HepG2 (cell line): ENCODE results near the gene CTSD. TPM values are rescaled to one million over a fixed set of nuclear protein-coding genes. Genes with fewer than 3 reads are reported as not detected.

Source experiments
- ATAC-seq: fragments of 200-7000 bp; cut with Tn5 transposase; 3 replicates; pipeline ENCODE4 v1.9.1; 2020; ENCODE audit warnings: mild to moderate bottlenecking, moderate library complexity
- BruUV-seq: library from RNA; stranded (reverse); fragments of 400-500 nt; replicated peaks from 2 replicates; lab custom pipeline; 2021; lab: Mats Ljungman, UMichigan
- CTCF ChIA-PET: fragments of 300-600 bp; formaldehyde crosslinking; extraction: SDS; loops from one replicate; lab custom pipeline; 2021; ENCODE audit warnings: low total read pairs, inconsistent platforms, low intra/inter-chr PET ratio; lab: Yijun Ruan, JAX
- POLR2A ChIA-PET: fragments of 350-600 bp; sonication (Branson Sonifier 250); formaldehyde crosslinking; loops from one replicate; lab custom pipeline; 2020; ENCODE audit warnings: antibody characterized with exemption, inconsistent platforms; lab: Yijun Ruan, JAX
- DNase-seq: peaks from one replicate; pipeline ENCODE4 v3.0.0-alpha.2; 2015; ENCODE audit warnings: low spot score
- FAIRE-seq: peaks from 3 replicates; lab custom pipeline; 2011; peaks lifted over from hg19 to GRCh38; lab: Jason Lieb, UNC
- H2AFZ ChIP-seq: one replicate; pipeline ENCODE4 v1.6.1; 2011; ENCODE audit warnings: low read length, inconsistent platforms
- H3K27ac ChIP-seq: fragments of 300-600 bp; 3 replicates; pipeline ENCODE4 v1.8.0; 2011; ENCODE audit warnings: mixed run types, mild to moderate bottlenecking, mixed read lengths, low read length, inconsistent platforms; ENCODE audit not compliant: insufficient read depth; ENCODE audit errors: extremely low read length
- H3K27me3 ChIP-seq, 2 experiments: fragments of 200-600 bp in 1 of 2; 2 replicates in 1 of 2; 3 replicates in 1 of 2; pipeline versions ENCODE4 v1.6.0 to v1.8.0; 2011; ENCODE audit warnings: low read length in 2 of 2, mild to moderate bottlenecking in 2 of 2, moderate library complexity in 2 of 2, inconsistent platforms in 1 of 2; ENCODE audit not compliant: insufficient read depth in 2 of 2, control insufficient read depth in 1 of 2
- H3K36me3 ChIP-seq, 2 experiments: fragments of 200-600 bp in 1 of 2; replicated peaks in 1 of 2; 2 replicates in 1 of 2; 3 replicates in 1 of 2; pipeline versions ENCODE4 v1.5.1 to v1.8.0; 2011; ENCODE audit warnings: low read length in 2 of 2, inconsistent platforms in 1 of 2; ENCODE audit not compliant: insufficient read depth in 2 of 2, control insufficient read depth in 1 of 2
- H3K4me1 ChIP-seq: 2 replicates; pipeline ENCODE4 v1.5.1; 2012; ENCODE audit warnings: low read length, inconsistent platforms; ENCODE audit not compliant: insufficient read depth
- H3K4me2 ChIP-seq: 2 replicates; pipeline ENCODE4 v1.6.0; 2011; ENCODE audit warnings: low read depth, low read length, inconsistent platforms
- H3K4me3 ChIP-seq, 3 experiments: fragments of 200-600 bp in 1 of 3; sonication (generic), shearing (Covaris generic) in 1 of 3; replicated peaks in 1 of 3; 2 replicates each; pipeline ENCODE4 v1.5.1; 2011 to 2016; ENCODE audit warnings: low read length in 3 of 3, inconsistent platforms in 2 of 3, low read depth in 2 of 3, mild to moderate bottlenecking in 2 of 3, control low read depth in 1 of 3, mixed read lengths in 1 of 3; ENCODE audit not compliant: insufficient read depth in 1 of 3
- H3K79me2 ChIP-seq: one replicate; pipeline ENCODE4 v1.6.1; 2011; ENCODE audit warnings: low read length, inconsistent platforms; ENCODE audit not compliant: insufficient read depth
- H3K9ac ChIP-seq: 2 replicates; pipeline ENCODE4 v1.6.0; 2011; ENCODE audit warnings: mild to moderate bottlenecking, low read depth, low read length, inconsistent platforms; ENCODE audit not compliant: insufficient read depth
- H3K9me3 ChIP-seq: 2 replicates; pipeline ENCODE4 v1.5.1; 2012; ENCODE audit warnings: mild to moderate bottlenecking, low read length
- H4K20me1 ChIP-seq: 2 replicates; pipeline ENCODE4 v1.6.0; 2011; ENCODE audit warnings: inconsistent platforms, mild to moderate bottlenecking, low read length, moderate library complexity; ENCODE audit not compliant: insufficient read depth
- MAX ChIP-seq: IDR thresholded peaks from 2 replicates; pipeline ENCODE4 v1.6.1; 2012; ENCODE audit warnings: inconsistent platforms
- MTF1 ChIP-seq: sonication (generic); formaldehyde crosslinking; IDR thresholded peaks from 2 replicates; pipeline ENCODE4 v1.5.0; 2020; ENCODE audit warnings: missing genetic modification reagents
- NR1H2 ChIP-seq: sonication (generic); formaldehyde crosslinking; IDR thresholded peaks from 2 replicates; pipeline ENCODE4 v1.8.1; 2022; ENCODE audit warnings: low read depth, missing genetic modification reagents, borderline replicate concordance
- SRY ChIP-seq: sonication (generic); formaldehyde crosslinking; IDR thresholded peaks from 2 replicates; pipeline ENCODE4 v1.8.0; 2022; ENCODE audit warnings: mild to moderate bottlenecking, missing genetic modification reagents
- TMF1 ChIP-seq: sonication (generic); formaldehyde crosslinking; IDR thresholded peaks from 2 replicates; pipeline ENCODE4 v1.8.1; 2022; ENCODE audit warnings: low read depth, missing genetic modification reagents
- ZXDC ChIP-seq: sonication (generic); formaldehyde crosslinking; IDR thresholded peaks from 2 replicates; pipeline ENCODE4 v1.5.0; 2020; ENCODE audit warnings: mild to moderate bottlenecking, missing genetic modification reagents
- WGBS: methylation state at CpG from one replicate; pipeline ENCODE4 v1.1.6; 2017; ENCODE audit warnings: low lambda C conversion rate; 5-methylcytosine and 5-hydroxymethylcytosine counted together
- in situ Hi-C: cut with HindIII; loops from 2 replicates; pipeline ENCODE4 v1.10.0; 2017; ENCODE audit warnings: low pct_unique_long_range_greater_than_20kb; ENCODE audit not compliant: extremely low pct_ligation_motif_present
- intact Hi-C: fragments of 100-400 bp; cut with micrococcal nuclease; formaldehyde crosslinking; loops from one replicate; pipeline ENCODE4 v1.10.0; 2022; ENCODE audit not compliant: unreplicated experiment
- polyA plus RNA-seq, 8 experiments: library from polyadenylated mRNA; depleted of rRNA in 3 of 8; stranded (reverse) in 7 of 8; unstranded in 1 of 8; fragments of >200 nt; fragmentation: Illumina TruSeq in 4 of 8; extraction: Trizol in 4 of 8; gene quantifications; 2 replicates each; pipeline versions ENCODE4 v1.2.1 to v1.2.3, GENCODE V29; 2011 to 2016; ENCODE audit warnings: low read depth in 4 of 8, missing spikeins in 1 of 8, mixed read lengths in 1 of 8; ENCODE audit not compliant: insufficient read depth in 1 of 8
- total RNA-seq, 5 experiments: library from RNA; depleted of rRNA; stranded (reverse); fragments of >200 nt; fragmentation: Illumina TruSeq; extraction: Trizol; gene quantifications; 2 replicates each; pipeline ENCODE4 v1.2.3, GENCODE V29; 2016; ENCODE audit warnings: low read depth in 1 of 5

The CTSD gene
- total and polyA plus RNA-seq, 2 of the 13 experiments (the other 11 are each of a cell fraction or from before 2014, with no cell fraction given) = 143 to 230 TPM

- Histone ChIP-seq H3K4me2 (no peak overlapping the region), H2AFZ (no peak overlapping the region), H3K9me3 (no peaks in the 10 kb centered on the region), H3K27ac (no peak overlapping the region), H3K79me2 (no peaks in the 10 kb centered on the region), H3K9ac (no peak overlapping the region), H3K4me3 (no peak overlapping the region), H4K20me1 (no peaks in the 10 kb centered on the region), H3K36me3 (no peaks in the 10 kb centered on the region), H3K4me1 (no peaks in the 10 kb centered on the region), H3K27me3 (peaks cover 3 to 24% of the 10 kb centered on the region in 2 experiments; a peak in 4 of 5 replicates)
- CTCF ChIA-PET = no interaction called here
- in situ Hi-C loops = no loop called here
- DNase-seq (no peak), FAIRE-seq (no peak), ATAC-seq (no peak)
- BruUV-seq = no TSS peak
- intact Hi-C loops = no loop called here
- WGBS = 14% methylated on average over 10 of the region's 10 CpGs
- TF ChIP-seq SRY (CRISPR knock-in tag) (no peak), NR1H2 (no peak), MTF1 (no peak), ZXDC (no peak), TMF1 (CRISPR knock-in tag) (no peak), MAX (no peak)
- POLR2A ChIA-PET = no interaction called here
Observed at GRCh38 chr11:1743585-1744136, 20.1 kb downstream of the CTSD start.
